HuH-7 (cell line): ENCODE results near the gene AGPS.
A peak's percentile ranks its signal among the peaks of the same experiment; 100 is the strongest.
"Not testable (repeated sequence)": the region's sequence is repeated elsewhere in the genome, so short reads cannot be mapped to it uniquely, and the experiment has no call there.

ENCODE experiments used
- DNase-seq: peaks from one replicate; pipeline ENCODE4 v3.0.0; 2011; ENCODE audit warnings: low spot score

The AGPS gene

GRCh38 chr2:177530561-177530960 lies 138.0 kb downstream of the AGPS start:
- no peak for DNase-seq

- DNase-seq: no peak
These were observed 139.1 kb downstream of the AGPS start for GRCh38 chr2:177531706-177532105.

- no peak for DNase-seq
These were observed 140.0 kb downstream of the AGPS start for GRCh38 chr2:177532567-177532966.

GRCh38 chr2:177533253-177533652 lies 140.7 kb downstream of the AGPS start:
- DNase-seq: no peak

- DNase-seq: no peak
These were observed 142.4 kb downstream of the AGPS start for GRCh38 chr2:177535000-177535399.

GRCh38 chr2:177535958-177536504 lies 143.5 kb downstream of the AGPS start:
- no peak for DNase-seq

DNA sequence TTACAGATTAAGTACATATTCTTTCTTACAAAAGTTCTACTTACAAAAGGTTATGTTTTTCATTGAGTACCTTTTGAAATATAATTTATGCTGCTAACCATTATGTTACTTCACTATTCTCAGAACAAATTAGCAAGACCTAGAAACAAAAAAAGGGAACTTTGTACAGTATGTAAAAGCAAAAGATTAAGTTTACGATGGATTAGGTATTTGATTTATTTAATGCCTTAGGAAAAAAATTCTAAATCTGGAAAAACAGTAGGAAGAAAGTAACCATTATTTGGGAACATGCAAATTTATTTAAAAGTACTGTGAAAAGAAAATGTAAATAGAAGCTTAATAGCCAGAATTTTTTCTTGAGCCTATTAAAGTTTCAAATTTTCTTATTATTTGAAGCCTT lies 144.6 kb downstream of the AGPS start:
- DNase-seq: no peak

- DNase-seq: no peak
These were observed 145.1 kb downstream of the AGPS start for GRCh38 chr2:177537636-177538035.

DNA sequence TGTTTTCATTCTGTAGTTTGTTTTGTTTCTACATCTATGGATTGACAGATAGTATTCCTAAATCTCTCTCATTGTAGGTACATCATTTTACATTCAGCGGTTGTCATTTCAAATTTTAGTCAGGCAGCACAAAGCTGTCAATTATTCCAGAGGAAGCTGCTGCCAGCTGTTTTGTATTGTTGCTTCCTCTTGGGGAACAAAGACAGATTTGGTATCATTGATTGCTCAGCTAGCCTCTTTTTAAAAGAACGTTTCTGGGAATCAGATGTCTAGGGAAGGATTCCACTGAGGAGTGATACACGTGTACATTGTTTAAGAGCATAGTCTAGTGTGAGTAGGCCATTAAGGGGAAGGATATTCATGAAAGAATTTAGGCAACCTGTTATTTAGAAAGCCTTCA lies 145.8 kb downstream of the AGPS start:
- no peak for DNase-seq

DNA sequence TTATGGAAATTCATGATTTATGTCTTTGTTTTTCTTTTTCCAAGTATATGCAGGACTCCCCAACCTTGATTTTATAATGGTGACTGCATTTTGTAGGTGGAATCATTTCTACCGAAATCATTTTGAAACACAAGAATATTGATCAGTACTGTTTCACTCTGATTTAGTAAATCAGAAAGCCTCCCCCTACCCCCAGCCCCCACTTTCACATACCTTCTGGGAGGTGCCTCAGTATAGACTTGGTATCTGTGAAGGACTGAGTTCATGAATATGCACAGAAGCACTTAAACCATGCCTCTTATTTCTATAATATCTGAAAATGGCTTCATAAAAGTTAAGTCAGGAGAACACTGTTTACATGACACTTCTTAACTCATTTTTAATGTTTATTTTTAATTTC lies 147.7 kb downstream of the AGPS start:
- no peak for DNase-seq

DNA sequence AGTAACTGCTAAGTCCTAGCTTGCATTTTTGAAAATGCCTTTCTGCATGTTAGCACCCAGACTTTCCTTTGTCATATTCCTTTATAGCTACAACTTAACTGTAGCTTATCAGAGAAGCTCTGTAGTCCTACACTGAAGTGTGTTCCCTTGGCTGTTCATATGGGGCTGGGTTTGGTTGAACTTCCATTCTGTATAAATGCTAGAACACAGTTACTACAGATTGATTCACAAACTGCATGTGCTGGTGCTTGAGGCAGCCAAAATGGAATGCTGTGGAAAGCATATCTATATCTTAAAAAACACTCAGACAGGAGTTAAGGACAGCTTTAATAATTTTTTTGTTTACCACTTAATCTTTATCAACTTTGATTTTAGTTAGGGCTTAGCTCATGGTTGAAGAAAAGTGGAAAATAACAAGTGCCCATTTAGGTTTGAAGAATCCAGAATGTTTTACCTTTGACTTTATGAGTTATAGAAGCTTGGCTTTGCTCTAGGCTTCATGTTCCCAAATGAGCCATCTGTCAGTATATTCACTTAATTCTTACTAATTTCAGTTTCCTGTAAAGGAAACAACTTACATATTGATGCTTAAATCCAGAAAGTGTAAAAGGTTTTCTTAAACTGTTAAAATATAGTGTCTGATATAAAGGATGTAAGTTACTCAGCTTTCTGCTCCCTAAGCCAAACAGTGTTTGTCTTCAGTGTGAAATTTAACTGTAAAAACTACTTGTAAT lies 148.9 kb downstream of the AGPS start:
- DNase-seq: no peak

DNA sequence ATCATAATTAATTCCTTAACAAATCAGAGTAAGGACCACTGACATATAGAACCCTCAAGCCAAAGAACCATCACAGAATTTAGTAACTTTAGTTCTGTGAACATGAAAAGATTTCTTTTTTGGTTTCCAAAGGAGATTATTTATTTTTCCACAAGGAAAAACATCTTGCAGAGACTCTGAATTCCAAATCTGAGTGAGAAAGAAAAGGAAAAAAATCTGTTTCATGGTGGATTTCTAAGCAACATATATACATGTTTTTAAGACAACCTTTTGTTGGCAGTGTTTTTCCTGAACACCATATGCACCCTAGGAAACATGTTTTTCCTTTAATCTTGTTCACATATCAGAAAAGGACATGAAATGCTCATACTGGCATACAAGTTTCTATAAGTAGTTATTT lies 149.8 kb downstream of the AGPS start:
- no peak for DNase-seq

GRCh38 chr2:177543007-177543760 lies 150.6 kb downstream of the AGPS start:
- no peak for DNase-seq

DNA sequence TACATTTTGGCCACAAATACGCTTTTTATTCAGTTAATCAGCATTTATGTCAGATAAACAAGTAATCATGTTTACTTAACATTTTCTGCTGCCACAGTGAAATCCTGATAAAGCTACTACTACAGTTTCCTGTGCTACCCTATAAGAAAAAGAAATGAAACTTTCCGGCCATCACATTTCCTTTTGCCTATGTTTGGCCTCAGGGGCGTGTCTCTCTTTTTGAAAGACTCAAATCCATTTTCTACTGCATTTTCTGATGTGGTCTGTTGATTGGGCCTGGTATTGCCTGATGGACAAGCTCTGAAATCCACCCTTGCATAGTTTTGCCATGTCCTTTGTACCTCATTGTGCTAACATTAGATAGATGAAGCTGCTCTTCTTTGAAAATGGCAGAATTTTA lies 152.6 kb downstream of the AGPS start:
- no peak for DNase-seq

GRCh38 chr2:177545981-177546585 lies 153.5 kb downstream of the AGPS start:
- no peak for DNase-seq

GRCh38 chr2:177547122-177547521 lies 154.5 kb downstream of the AGPS start:
- DNase-seq: no peak

GRCh38 chr2:177547772-177548171 lies 155.2 kb downstream of the AGPS start:
- DNase-seq: no peak

DNA sequence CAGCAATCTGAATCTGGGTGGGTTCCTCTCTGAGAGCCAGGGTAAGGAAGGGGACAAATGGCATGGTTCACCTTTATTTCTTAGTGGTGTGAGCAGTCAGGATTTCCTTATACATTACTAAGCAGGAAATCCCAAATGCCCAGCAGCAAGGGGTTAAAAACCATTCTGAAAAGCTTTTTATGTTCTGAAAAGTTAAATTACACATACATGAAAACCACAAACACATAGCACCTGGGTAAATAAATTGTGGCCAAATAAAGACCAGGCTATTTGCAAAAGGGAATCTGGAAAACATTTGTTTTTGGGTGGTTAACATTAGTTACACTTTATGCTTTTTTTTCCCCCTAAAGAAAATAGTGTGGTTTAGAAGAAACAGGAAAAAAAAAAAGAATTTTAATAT lies 156.1 kb downstream of the AGPS start:
- DNase-seq: no peak

- DNase-seq: no peak
These were observed 156.6 kb downstream of the AGPS start for GRCh38 chr2:177549171-177549570.

DNA sequence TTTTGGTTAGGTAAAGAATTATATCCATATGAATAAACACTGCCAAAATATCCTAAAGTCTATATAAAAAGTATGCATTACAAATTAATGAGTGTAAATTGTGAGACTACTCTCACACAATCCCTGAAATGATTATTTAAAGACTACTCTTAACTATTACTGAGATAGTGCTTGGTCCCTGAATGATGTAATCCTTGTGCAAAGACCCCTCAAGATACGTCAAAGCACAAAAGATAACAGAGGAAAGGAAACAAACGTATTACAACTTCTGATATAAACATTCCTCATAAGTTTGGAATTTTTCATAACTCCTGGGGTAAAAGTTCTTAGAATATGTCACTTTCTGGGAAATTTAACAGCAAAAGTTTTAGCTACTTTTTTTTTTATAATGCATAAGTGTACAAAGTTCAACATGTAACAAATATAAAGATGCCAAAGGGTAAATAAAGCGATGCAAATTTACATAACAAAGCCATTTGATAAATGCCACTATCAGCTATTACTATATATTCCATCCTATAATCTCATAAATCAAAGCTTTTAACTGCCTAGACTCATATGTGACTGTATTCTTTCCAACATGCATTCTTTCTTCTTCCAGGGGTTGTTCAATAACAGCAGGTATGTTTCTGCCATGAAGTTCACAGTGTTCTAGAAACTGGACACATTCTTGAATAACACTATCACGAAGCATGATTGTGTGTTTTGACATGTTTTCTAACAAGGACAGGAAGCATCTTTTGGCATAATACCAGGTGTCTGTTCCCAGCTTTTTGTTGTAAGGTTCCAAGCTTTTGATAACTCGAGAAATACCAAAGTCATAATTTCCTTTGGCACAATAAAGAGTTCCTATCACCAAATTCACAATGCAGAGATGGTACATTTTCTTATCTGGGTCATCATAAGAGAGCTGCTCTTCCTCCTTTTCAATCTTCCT lies 158.0 kb downstream of the AGPS start:
- DNase-seq: no peak

DNA sequence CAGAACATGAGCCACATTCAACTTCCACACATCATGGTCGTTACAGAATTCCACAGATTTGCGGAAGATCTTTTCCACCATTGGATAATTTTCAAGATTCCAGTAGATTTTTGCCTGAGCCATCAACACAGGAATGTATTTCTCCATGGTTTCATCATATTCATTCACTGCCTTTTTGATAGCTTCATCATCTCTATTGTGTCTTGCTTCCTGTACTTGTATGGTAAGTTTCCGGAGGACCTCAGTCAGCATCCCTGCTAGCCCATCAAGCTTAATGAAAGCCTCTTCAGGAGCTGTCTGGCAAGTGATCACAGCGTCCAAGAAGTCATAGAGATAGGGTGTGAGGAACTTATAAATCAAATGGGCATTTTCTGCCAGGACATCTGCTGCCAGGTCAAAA lies 158.8 kb downstream of the AGPS start:
- not testable (repeated sequence) for DNase-seq

DNA sequence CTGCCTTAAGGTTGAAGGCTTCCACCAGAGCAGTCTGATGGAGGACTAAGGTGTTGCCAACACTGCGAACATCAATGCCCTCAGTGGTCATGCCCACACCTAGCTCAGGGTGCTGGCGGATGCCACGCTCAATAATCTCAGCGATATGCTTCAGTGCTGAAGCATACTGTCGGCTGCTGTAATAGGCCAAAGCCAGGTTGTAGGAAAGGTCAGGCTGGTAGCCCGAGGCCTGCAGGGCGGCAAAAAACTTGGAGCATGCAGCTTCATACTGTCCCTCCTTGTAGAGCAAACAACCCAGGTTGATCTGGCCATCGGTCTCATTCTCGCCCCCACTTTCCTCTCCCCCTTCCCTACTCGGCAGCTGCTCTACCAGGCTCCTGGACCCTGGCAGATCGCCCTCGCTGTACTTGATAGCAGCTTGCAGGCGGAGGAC lies 159.4 kb downstream of the AGPS start:
- peak; percentile 15 for DNase-seq
